K562 (cell line): ENCODE measurements around the gene TMEM53. TPM values are rescaled to one million over a fixed set of nuclear protein-coding genes. Genes with fewer than 3 reads are reported as not detected.

Experiments used
- ATAC-seq: fragments of 200-7000 bp; cut with Tn5 transposase; 3 replicates; pipeline ENCODE4 v1.9.1; 2020; ENCODE audit warnings: moderate library complexity
- BruUV-seq: library from RNA; stranded (reverse); fragments of 400-500 nt; replicated peaks from 2 replicates; lab custom pipeline; 2021; lab: Mats Ljungman, UMichigan
- CTCF ChIA-PET: fragments of 300-600 bp; formaldehyde crosslinking; extraction: SDS; loops from one replicate; lab custom pipeline; 2021; ENCODE audit warnings: low intra/inter-chr PET ratio; lab: Yijun Ruan, JAX
- POLR2A ChIA-PET: fragments of 300-600, 350-650 bp; sonication (Branson Sonifier 250); formaldehyde crosslinking; extraction: SDS; loops from one replicate; lab custom pipeline; 2021; ENCODE audit warnings: antibody characterized with exemption, inconsistent platforms; lab: Yijun Ruan, JAX
- DNase-seq, 4 experiments: peaks; one replicate each; pipeline versions ENCODE4 v3.0.0 to v3.0.0-alpha.2; 2011 to 2018; ENCODE audit warnings: low spot score in 3 of 4, mixed read lengths in 3 of 4; ENCODE audit errors: extremely low read depth in 1 of 4
- FAIRE-seq: peaks from 2 replicates; lab custom pipeline; 2011; peaks lifted over from hg19 to GRCh38; lab: Jason Lieb, UNC
- H2AFZ ChIP-seq: 2 replicates; pipeline ENCODE4 v1.6.0; 2011; ENCODE audit warnings: low read depth, low read length, control low read depth, inconsistent platforms
- H3K27ac ChIP-seq: fragments of 200-600 bp; 3 replicates; pipeline ENCODE4 v1.8.0; 2011; ENCODE audit warnings: low read depth, mild to moderate bottlenecking, control low read depth, inconsistent platforms, low read length, moderate library complexity, mixed read lengths; ENCODE audit errors: extremely low read depth
- H3K27me3 ChIP-seq, 2 experiments: fragments of 300-600 bp in 1 of 2; 2 replicates in 1 of 2; 3 replicates in 1 of 2; pipeline versions ENCODE4 v1.6.0 to v1.8.0; 2011; ENCODE audit warnings: inconsistent platforms in 2 of 2, low read length in 2 of 2, mild to moderate bottlenecking in 1 of 2, mixed read lengths in 1 of 2, moderate library complexity in 1 of 2; ENCODE audit not compliant: control insufficient read depth in 2 of 2, insufficient read depth in 2 of 2
- H3K36me3 ChIP-seq: fragments of 300-600 bp; 3 replicates; pipeline ENCODE4 v1.8.0; 2011; ENCODE audit warnings: mild to moderate bottlenecking, low read length, inconsistent platforms; ENCODE audit not compliant: control insufficient read depth, insufficient read depth
- H3K4me1 ChIP-seq, 2 experiments: fragments of 200-600 bp in 1 of 2; replicated peaks in 1 of 2; 2 replicates in 1 of 2; 3 replicates in 1 of 2; pipeline versions ENCODE4 v1.5.1 to v1.8.0; 2011; ENCODE audit warnings: inconsistent platforms in 2 of 2, low read length in 2 of 2, mild to moderate bottlenecking in 1 of 2, mixed read lengths in 1 of 2, moderate library complexity in 1 of 2; ENCODE audit not compliant: control insufficient read depth in 2 of 2, insufficient read depth in 2 of 2
- H3K4me2 ChIP-seq: 2 replicates; pipeline ENCODE4 v1.6.1; 2011; ENCODE audit warnings: low read length, control low read depth, inconsistent platforms, mixed read lengths; ENCODE audit not compliant: insufficient read depth
- H3K4me3 ChIP-seq: fragments of 200-600 bp; sonication (generic), shearing (Covaris generic); 2 replicates; pipeline ENCODE4 v1.5.1; 2016; ENCODE audit warnings: control low read depth, inconsistent platforms
- H3K79me2 ChIP-seq: fragments of 200-600 bp; 3 replicates; pipeline ENCODE4 v1.8.0; 2011; ENCODE audit warnings: low read length, inconsistent platforms; ENCODE audit not compliant: control insufficient read depth, insufficient read depth
- H3K9ac ChIP-seq, 2 experiments: 2 replicates each; pipeline versions ENCODE4 v1.6.0 to v1.6.1; 2011; ENCODE audit warnings: low read depth in 2 of 2, low read length in 2 of 2, control low read depth in 1 of 2, inconsistent platforms in 1 of 2, mild to moderate bottlenecking in 1 of 2, mixed read lengths in 1 of 2; ENCODE audit not compliant: insufficient read depth in 1 of 2
- H3K9me1 ChIP-seq: one replicate; pipeline ENCODE4 v1.6.0; 2011; ENCODE audit warnings: inconsistent platforms, mild to moderate bottlenecking, low read length, moderate library complexity; ENCODE audit not compliant: control insufficient read depth, insufficient read depth
- H3K9me3 ChIP-seq: replicated peaks from 2 replicates; pipeline ENCODE4 v1.5.1; 2011; ENCODE audit warnings: low read depth, low read length, inconsistent platforms; ENCODE audit not compliant: control insufficient read depth, insufficient read depth
- H4K20me1 ChIP-seq: replicated peaks from 2 replicates; pipeline ENCODE4 v1.6.1; 2011; ENCODE audit warnings: low read length, inconsistent platforms, mixed read lengths; ENCODE audit not compliant: control insufficient read depth, insufficient read depth
- ARID3B ChIP-seq: fragments of 250-450 bp; sonication (Bioruptor Pico); IDR thresholded peaks from 2 replicates; pipeline ENCODE4 v1.4.0; 2020; ENCODE audit warnings: borderline replicate concordance
- CSDE1 ChIP-seq, 2 experiments: fragments of 450-650 bp; IDR thresholded peaks; 2 replicates each; pipeline ENCODE4 v1.6.1; 2016; ENCODE audit warnings: mild to moderate bottlenecking in 1 of 2
- DACH1 ChIP-seq: fragments of 450-650 bp; IDR thresholded peaks from 2 replicates; pipeline ENCODE4 v1.6.1; 2018; ENCODE audit not compliant: partially characterized antibody
- HNRNPK ChIP-seq: fragments of 200-400 bp; formaldehyde crosslinking; IDR thresholded peaks from one replicate; pipeline ENCODE4 v1.6.1; 2018; ENCODE audit warnings: mild to moderate bottlenecking, low read depth, low read length; ENCODE audit not compliant: poor library complexity, severe bottlenecking
- KLF1 ChIP-seq: fragments of 450-650 bp; IDR thresholded peaks from 2 replicates; pipeline ENCODE4 v1.6.1; 2016; ENCODE audit warnings: missing genetic modification characterization, missing compliant biosample characterization
- KLF10 ChIP-seq: fragments of 250-450 bp; sonication (Bioruptor Pico); IDR thresholded peaks from 2 replicates; pipeline ENCODE4 v1.6.1; 2021; ENCODE audit warnings: matching md5 sums
- NONO ChIP-seq, 2 experiments: fragments of 200-400 bp in 1 of 2; fragments of 450-650 bp in 1 of 2; formaldehyde crosslinking in 1 of 2; IDR thresholded peaks; 2 replicates each; pipeline ENCODE4 v1.6.1; 2017; ENCODE audit warnings: low read depth in 2 of 2, mild to moderate bottlenecking in 2 of 2, moderate library complexity in 2 of 2, low read length in 1 of 2
- NR2C1 ChIP-seq, 2 experiments: fragments of 450-650 bp; IDR thresholded peaks; 2 replicates each; pipeline ENCODE4 v1.6.1; 2017; ENCODE audit warnings: mild to moderate bottlenecking in 2 of 2, antibody characterized with exemption in 1 of 2, inconsistent platforms in 1 of 2, missing compliant biosample characterization in 1 of 2, missing genetic modification characterization in 1 of 2
- NRF1 ChIP-seq, 2 experiments: fragments of 450-650 bp; IDR thresholded peaks in 1 of 2; conservative IDR thresholded peaks in 1 of 2; 2 replicates each; pipeline ENCODE4 v1.6.1; 2014; ENCODE audit warnings: mild to moderate bottlenecking in 2 of 2
- POLR2G ChIP-seq: fragments of 200-400 bp; formaldehyde crosslinking; IDR thresholded peaks from 2 replicates; pipeline ENCODE4 v1.6.1; 2017; ENCODE audit warnings: low read depth, mild to moderate bottlenecking, antibody characterized with exemption, low read length, moderate library complexity
- RB1 ChIP-seq: fragments of 450-650 bp; IDR thresholded peaks from 2 replicates; pipeline ENCODE4 v1.6.1; 2017; ENCODE audit warnings: low read depth, mild to moderate bottlenecking
- SETDB1 ChIP-seq: IDR thresholded peaks from one replicate; pipeline ENCODE4 v1.6.1; 2012; ENCODE audit warnings: low read length, control low read depth, inconsistent platforms
- SMAD1 ChIP-seq: fragments of 150-350 bp; IDR thresholded peaks from 2 replicates; pipeline ENCODE4 v1.6.1; 2014; ENCODE audit warnings: low read length, low read depth; ENCODE audit not compliant: partially characterized antibody
- STAT5A ChIP-seq: IDR thresholded peaks from 2 replicates; pipeline ENCODE4 v1.6.1; 2012; ENCODE audit warnings: low read length, inconsistent platforms, borderline replicate concordance
- ZFP91 ChIP-seq: sonication (generic); formaldehyde crosslinking; IDR thresholded peaks from 2 replicates; pipeline ENCODE4 v1.8.0; 2022; ENCODE audit warnings: mild to moderate bottlenecking, missing genetic modification reagents
- ZNF165 ChIP-seq: fragments of 250-450 bp; sonication (Bioruptor Pico); IDR thresholded peaks from 2 replicates; pipeline ENCODE4 v1.4.0; 2020; ENCODE audit warnings: borderline replicate concordance
- ZNF282 ChIP-seq: sonication (generic); formaldehyde crosslinking; IDR thresholded peaks from 2 replicates; pipeline ENCODE4 v1.8.1; 2023; ENCODE audit warnings: missing genetic modification reagents
- ZNF311 ChIP-seq: fragments of 250-450 bp; sonication (Bioruptor Pico); IDR thresholded peaks from 2 replicates; pipeline ENCODE4 v1.4.0; 2020; ENCODE audit warnings: mild to moderate bottlenecking, moderate library complexity
- WGBS: fragments of 100-300 bp; shearing (Covaris generic); methylation state at CpG from one replicate; pipeline ENCODE4 v1.1.6; 2016; ENCODE audit warnings: low coverage, mixed read lengths; ENCODE audit not compliant: insufficient coverage; ENCODE audit errors: missing lambda C conversion rate; 5-methylcytosine and 5-hydroxymethylcytosine counted together
- in situ Hi-C: fragments of 300-500 bp; cut with MboI; formaldehyde crosslinking; loops from 4 replicates; pipeline ENCODE4 v1.15.0; 2018; ENCODE audit warnings: inconsistent platforms, mixed read lengths
- intact Hi-C: fragments of 100-400 bp; cut with micrococcal nuclease; formaldehyde crosslinking; loops from 2 replicates; pipeline ENCODE4 v1.14.2; 2022
- polyA plus RNA-seq, 8 experiments: library from polyadenylated mRNA; depleted of rRNA in 4 of 8; stranded (reverse) in 5 of 8; unstranded in 3 of 8; fragments of >200 nt; fragmentation: Nextera tagmentation in 2 of 8; fragmentation: Illumina TruSeq in 1 of 8; extraction: Ambion mirVana in 2 of 8; extraction: Trizol in 1 of 8; gene quantifications; 2 replicates each; pipeline versions ENCODE4 v1.2.1 to v1.2.3, GENCODE V29; 2011 to 2014; ENCODE audit warnings: inconsistent platforms in 1 of 8, missing spikeins in 1 of 8
- total RNA-seq, 7 experiments: library from RNA; depleted of rRNA in 6 of 7; stranded (reverse); fragments of >200 nt in 6 of 7; fragmentation: Illumina TruSeq in 2 of 7; extraction: Trizol in 2 of 7; gene quantifications; 2 replicates each; pipeline versions ENCODE4 v1.2.1 to v1.2.3, GENCODE V29; 2011 to 2021; ENCODE audit warnings: low replicate concordance in 1 of 7

Gene TMEM53
- total and polyA plus RNA-seq, 9 of the 15 experiments (the other 6 are each of a cell fraction or from before 2014, with no cell fraction given), result 0.23 to 3.7 (median 2.0) TPM

GRCh38 chr1:44670751-44671640 lies 3.3 kb downstream of the TMEM53 start:
- Histone ChIP-seq H3K4me3 (no peak overlapping the region), H3K27ac (no peak overlapping the region), H3K27me3 (no peaks in the 10 kb centered on the region), H4K20me1 (no peaks in the 10 kb centered on the region), H2AFZ (no peak overlapping the region), H3K9me1 (peaks cover 4% of the 10 kb centered on the region), H3K4me1 (peaks cover 21 to 23% of the 10 kb centered on the region in 2 experiments), H3K9me3 (no peaks in the 10 kb centered on the region), H3K4me2 (no peak overlapping the region), H3K36me3 (no peaks in the 10 kb centered on the region), H3K79me2 (no peaks in the 10 kb centered on the region), H3K9ac (peak overlapping the region in 1 of 2 experiments; percentile 54; a peak in 1 of 4 replicates)
- intact Hi-C loops, result no loop called here
- no peak for ATAC-seq
- 50% methylated on average over 10 of the region's 10 CpGs for WGBS
- no peak for DNase-seq
- no peak for FAIRE-seq
- in situ Hi-C loops, result no loop called here
- POLR2A ChIA-PET, result interaction anchor here (0.5 to 3.0 kb wide), 3 partner anchors 24 to 90 kb away, joined by 3 to 11 read pairs (median 5); no protein-coding TSS in a partner anchor
- TF ChIP-seq HNRNPK (no peak), ZFP91 (CRISPR knock-in tag) (no peak), ZNF311 (no peak), NONO (IDR thresholded peaks at IDR 0.05; ENCODE audit: low read depth in 2 of 2, low read length in 1 of 2) (no peak), POLR2G (no peak), SETDB1 (no peak), ZNF282 (CRISPR knock-in tag) (no peak), NRF1 (conservative IDR thresholded peaks at IDR 0.05 in 1 of 2, IDR thresholded peaks at IDR 0.05 in 1 of 2) (no peak), STAT5A (no peak), DACH1 (no peak), NR2C1 (IDR thresholded peaks at IDR 0.05) (no peak), NR2C1 (tag; IDR thresholded peaks at IDR 0.05) (no peak), ZNF165 (CRISPR knock-in tag) (no peak), RB1 (no peak), CSDE1 (IDR thresholded peaks at IDR 0.05) (no peak), KLF10 (CRISPR knock-in tag) (no peak), KLF1 (no peak), ARID3B (no peak), SMAD1 (no peak)
- no TSS peak for BruUV-seq
- CTCF ChIA-PET, result no interaction called here
